NCI-H526 (cell line): ENCODE results near the gene TVP23B.
"Not testable (repeated sequence)": the region's sequence is repeated elsewhere in the genome, so short reads cannot be mapped to it uniquely, and the experiment has no call there.

Experiments
- DNase-seq, 2 experiments: peaks; one replicate each; lab custom pipeline; 2025; lab: John Stamatoyannopoulos, UW

TVP23B gene

GRCh38 chr17:18791402-18791801 is 10.4 kb downstream of the TVP23B start:
- not testable (repeated sequence) for DNase-seq

- DNase-seq, result not testable (repeated sequence)
Observed at GRCh38 chr17:18794841-18795240, 13.9 kb downstream of the TVP23B start.

GRCh38 chr17:18796887-18797286 is 15.9 kb downstream of the TVP23B start:
- not testable (repeated sequence) for DNase-seq

GRCh38 chr17:18803458-18804245 is 22.7 kb downstream of the TVP23B start:
- DNase-seq, result not testable (repeated sequence)

DNA sequence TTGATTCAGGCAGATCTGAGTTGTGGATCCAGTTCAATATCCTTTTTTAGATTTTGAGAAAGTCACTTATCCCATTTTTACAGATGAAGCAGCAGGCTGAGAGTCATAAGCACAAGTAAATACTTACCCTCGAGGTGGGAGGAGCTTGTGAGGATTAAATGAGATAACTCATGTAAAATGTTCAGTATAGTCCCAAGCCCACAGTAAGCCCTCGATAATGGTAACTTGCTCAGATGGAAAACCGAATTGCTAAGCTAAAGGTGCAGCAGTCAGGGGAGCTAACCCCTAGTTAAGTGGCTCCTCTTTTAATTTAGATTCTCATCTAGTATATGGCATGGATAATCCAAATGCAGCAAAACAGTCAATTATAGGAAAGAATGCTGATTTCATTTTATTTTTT is 34.9 kb downstream of the TVP23B start:
- DNase-seq, result not testable (repeated sequence)

DNA sequence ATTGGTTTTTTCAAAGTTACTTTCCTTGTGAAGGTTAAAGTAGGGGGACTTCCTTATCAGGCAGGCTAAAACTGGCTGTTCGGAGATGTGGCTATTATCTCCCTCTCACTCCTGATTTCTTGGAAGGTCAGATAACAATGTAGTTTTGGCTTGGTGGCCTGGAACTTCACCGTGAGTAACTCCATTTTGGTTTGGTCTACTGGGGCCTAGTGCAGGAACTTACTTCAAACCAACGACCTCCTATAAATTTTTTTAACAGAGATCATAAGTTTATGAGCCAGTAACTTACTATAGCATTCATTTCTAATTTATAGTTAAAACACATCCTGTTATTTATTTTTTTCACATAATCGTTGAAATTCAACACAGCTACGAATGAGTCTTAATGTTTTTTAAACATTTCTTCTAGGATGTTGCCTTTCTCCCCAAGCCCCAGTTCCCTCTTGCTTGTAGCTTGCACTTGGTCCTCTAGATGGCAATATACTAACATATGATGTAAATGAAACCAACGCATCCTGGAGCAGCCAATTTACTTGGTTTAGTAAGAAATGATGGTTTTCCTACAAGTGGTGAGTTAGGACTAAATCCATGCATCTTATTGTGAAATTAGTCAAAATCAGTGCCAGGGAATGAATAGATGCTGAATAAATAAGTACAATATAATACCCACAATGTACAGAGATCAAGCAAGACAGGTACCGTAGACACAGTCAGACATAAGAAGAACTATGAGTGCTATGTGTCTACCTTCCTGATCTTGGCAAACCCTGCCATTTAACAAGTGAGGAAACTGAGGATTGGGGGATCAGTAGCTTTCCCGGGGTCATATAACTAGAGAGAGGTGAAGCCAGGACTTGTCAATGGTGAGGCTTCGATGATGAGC is 35.7 kb downstream of the TVP23B start:
- DNase-seq, result peak in 1 of 2 experiments; percentile 41

GRCh38 chr17:18821430-18821829 is 40.4 kb downstream of the TVP23B start:
- not testable (repeated sequence) for DNase-seq

DNA sequence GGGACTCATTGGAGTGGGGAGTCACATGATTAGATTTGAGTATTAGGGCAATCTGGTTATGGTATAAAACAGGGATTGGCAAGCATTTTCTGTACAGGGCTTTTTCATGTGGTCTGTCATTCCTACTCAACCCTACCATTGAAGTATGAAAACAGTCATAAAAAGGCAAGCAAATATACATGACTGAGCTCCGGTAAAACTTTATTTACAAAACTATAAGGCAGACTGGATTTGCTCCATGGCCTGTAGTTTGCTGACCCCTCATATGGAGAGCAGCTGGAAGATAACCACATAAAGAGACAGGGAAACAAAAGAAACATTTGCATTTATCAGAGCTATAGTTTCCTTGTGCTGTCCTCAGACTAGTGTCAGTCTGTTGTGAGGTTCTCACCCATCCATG is 46.6 kb downstream of the TVP23B start:
- not testable (repeated sequence) for DNase-seq

- DNase-seq, result no peak
Observed at GRCh38 chr17:18848501-18848900, 67.5 kb downstream of the TVP23B start.

DNA sequence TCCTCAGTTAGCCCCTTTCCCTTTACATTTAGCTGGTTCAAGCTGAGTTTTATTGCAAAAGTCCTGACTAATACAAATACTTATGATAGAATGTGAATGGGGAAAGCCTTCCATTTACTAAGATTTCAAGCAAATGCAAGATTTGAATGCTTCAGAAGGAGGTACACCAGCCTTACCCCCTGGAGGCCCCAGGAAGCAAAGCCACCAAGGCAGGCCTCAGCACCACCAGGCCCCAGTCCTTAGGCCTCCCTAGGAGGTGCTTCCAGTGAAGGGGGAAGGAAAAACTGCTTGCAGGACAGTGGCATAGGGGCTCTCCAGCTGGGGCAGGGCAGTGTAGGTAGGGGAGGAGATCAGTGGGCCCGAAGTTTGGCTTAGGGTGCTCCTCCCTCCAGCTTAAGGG is 69.7 kb downstream of the TVP23B start:
- DNase-seq, result no peak

DNA sequence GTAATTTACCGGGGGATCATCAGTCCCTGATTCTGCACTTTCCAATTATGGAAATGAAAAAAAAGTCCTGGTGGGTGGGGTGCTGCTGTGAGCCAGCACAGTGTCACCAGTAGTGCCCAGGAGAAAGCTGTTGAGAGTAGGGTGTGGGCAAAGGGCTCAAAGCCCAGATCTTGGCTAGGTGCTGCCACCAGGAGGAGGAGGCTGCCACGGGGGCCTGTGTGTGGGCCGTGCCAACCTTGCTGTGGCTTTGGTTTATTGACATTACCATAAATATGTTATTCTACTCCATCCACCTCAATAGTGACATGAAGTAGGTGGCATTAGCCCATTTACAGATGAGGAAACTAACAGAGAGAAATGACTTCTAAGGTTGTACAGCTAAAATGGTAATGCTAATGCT is 70.2 kb downstream of the TVP23B start:
- no peak for DNase-seq

- no peak for DNase-seq
Observed at GRCh38 chr17:18854956-18855355, 74.0 kb downstream of the TVP23B start.

DNA sequence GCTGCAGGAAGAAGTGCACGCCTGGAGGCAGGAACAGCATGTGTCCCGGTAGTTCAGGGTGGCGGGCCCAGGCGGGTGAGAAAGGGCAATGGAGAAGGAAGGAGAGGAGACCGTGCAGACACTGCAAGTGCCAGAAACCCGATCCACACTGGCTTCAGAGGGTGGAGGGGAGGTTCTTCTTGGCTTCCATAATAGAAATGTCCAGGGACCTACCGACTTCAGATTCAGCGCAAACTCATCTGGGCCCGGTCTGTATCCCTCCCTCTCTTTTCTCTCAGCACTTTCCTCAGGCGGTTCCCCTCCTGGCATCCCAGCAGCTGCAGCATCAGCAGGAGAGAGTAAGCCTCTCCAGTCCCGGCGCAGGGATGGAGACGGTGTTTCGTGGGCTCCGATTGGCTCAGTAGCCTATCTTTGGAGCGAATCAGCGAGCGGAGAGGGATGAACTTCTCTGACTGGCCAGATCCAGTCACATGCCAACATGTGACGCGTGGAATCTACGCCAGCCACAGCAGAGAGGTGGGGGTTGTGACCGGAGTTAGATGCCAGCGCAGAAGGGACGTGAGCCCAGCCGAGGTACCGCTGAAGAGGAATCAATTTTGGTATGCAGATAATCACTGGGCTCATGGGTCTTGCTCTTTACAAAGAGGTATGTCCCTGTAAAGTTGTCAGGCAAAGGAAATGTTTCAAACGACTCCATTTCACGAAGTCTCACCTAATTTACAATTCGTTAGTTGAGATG is 75.0 kb downstream of the TVP23B start:
- peak; percentile 89 to 94 for DNase-seq
